GM12878 (cell line): Measurements from ENCODE around the gene CDC42BPB. TPM values are rescaled to one million over a fixed set of nuclear protein-coding genes. Genes with fewer than 3 reads are reported as not detected.
A peak's percentile ranks its signal among the peaks of the same experiment; 100 is the strongest.

Experiments
- ATAC-seq: fragments of 200-7000 bp; cut with Tn5 transposase; 3 replicates; pipeline ENCODE4 v1.9.1; 2020; ENCODE audit warnings: mild to moderate bottlenecking, moderate library complexity
- BruUV-seq: library from RNA; stranded (reverse); fragments of 400-500 nt; replicated peaks from 2 replicates; lab custom pipeline; 2021; lab: Mats Ljungman, UMichigan
- CTCF ChIA-PET: fragments of 300-600 bp; sonication (Branson Sonifier 250); formaldehyde crosslinking; extraction: SDS; loops from one replicate; lab custom pipeline; 2021; ENCODE audit warnings: inconsistent platforms; lab: Yijun Ruan, JAX
- POLR2A ChIA-PET: fragments of 350-600 bp; formaldehyde crosslinking; extraction: SDS; loops from one replicate; lab custom pipeline; 2021; ENCODE audit warnings: inconsistent platforms; lab: Charles Lee
- RAD21 ChIA-PET: fragments of 300-600 bp; sonication (Branson Sonifier 250); formaldehyde crosslinking; loops from one replicate; lab custom pipeline; 2023; ENCODE audit warnings: antibody characterized with exemption; ENCODE audit not compliant: unreplicated experiment; lab: Charles Lee
- SMC1A ChIA-PET: fragments of 300-600 bp; sonication (Branson Sonifier 250); formaldehyde crosslinking; loops from one replicate; lab custom pipeline; 2023; ENCODE audit not compliant: unreplicated experiment, uncharacterized antibody; lab: Charles Lee
- DNase-seq: peaks from one replicate; pipeline ENCODE4 v3.0.0-alpha.2; 2011; ENCODE audit warnings: low read depth, low spot score
- FAIRE-seq: peaks from 3 replicates; lab custom pipeline; 2011; peaks lifted over from hg19 to GRCh38; lab: Jason Lieb, UNC
- H2AFZ ChIP-seq: 2 replicates; pipeline ENCODE4 v1.6.0; 2011; ENCODE audit warnings: low read depth, low read length, control low read depth; ENCODE audit not compliant: control insufficient read depth
- H3K27ac ChIP-seq: 2 replicates; pipeline ENCODE4 v1.5.1; 2011; ENCODE audit warnings: control low read depth; ENCODE audit not compliant: control insufficient read depth, insufficient read depth
- H3K27me3 ChIP-seq, 2 experiments: replicated peaks in 1 of 2; 2 replicates each; pipeline versions ENCODE4 v1.6.0 to v1.6.1; 2011; ENCODE audit warnings: low read length in 1 of 2; ENCODE audit not compliant: control insufficient read depth in 2 of 2, insufficient read depth in 2 of 2
- H3K36me3 ChIP-seq, 2 experiments: 2 replicates each; pipeline ENCODE4 v1.5.1; 2011; ENCODE audit warnings: low read length in 1 of 2; ENCODE audit not compliant: control insufficient read depth in 2 of 2, insufficient read depth in 2 of 2
- H3K4me1 ChIP-seq: 2 replicates; pipeline ENCODE4 v1.6.1; 2011; ENCODE audit warnings: mild to moderate bottlenecking, low read length, moderate library complexity, mixed read lengths; ENCODE audit not compliant: control insufficient read depth, insufficient read depth
- H3K4me2 ChIP-seq: 2 replicates; pipeline ENCODE4 v1.6.0; 2011; ENCODE audit warnings: control low read depth; ENCODE audit not compliant: control insufficient read depth, insufficient read depth
- H3K4me3 ChIP-seq: fragments of 200-600 bp; sonication (generic); 2 replicates; pipeline ENCODE4 v1.5.1; 2016
- H3K79me2 ChIP-seq: 2 replicates; pipeline ENCODE4 v1.6.0; 2011; ENCODE audit warnings: low read length; ENCODE audit not compliant: control insufficient read depth, insufficient read depth
- H3K9ac ChIP-seq: 2 replicates; pipeline ENCODE4 v1.8.0; 2011; ENCODE audit warnings: low read length, control low read depth, mixed read lengths; ENCODE audit not compliant: control insufficient read depth, insufficient read depth
- H3K9me3 ChIP-seq: replicated peaks from 3 replicates; pipeline ENCODE4 v1.5.1; 2011; ENCODE audit warnings: mild to moderate bottlenecking, low read length; ENCODE audit not compliant: control insufficient read depth, insufficient read depth
- H4K20me1 ChIP-seq: 2 replicates; pipeline ENCODE4 v1.6.0; 2011; ENCODE audit not compliant: control insufficient read depth, insufficient read depth
- ASH2L ChIP-seq: fragments of 300-600, 200-600 bp; sonication (generic); IDR thresholded peaks from 2 replicates; pipeline ENCODE4 v1.6.1; 2017; ENCODE audit warnings: low read depth, mild to moderate bottlenecking, borderline replicate concordance
- BACH1 ChIP-seq: fragments of 450-650 bp; IDR thresholded peaks from 2 replicates; pipeline ENCODE4 v1.6.1; 2017; ENCODE audit warnings: mild to moderate bottlenecking, borderline replicate concordance
- BCL3 ChIP-seq: IDR thresholded peaks from 2 replicates; pipeline ENCODE4 v1.6.1; 2011; ENCODE audit warnings: borderline replicate concordance, low read depth, mild to moderate bottlenecking, moderate library complexity, low read length; ENCODE audit not compliant: insufficient read depth, poor library complexity, severe bottlenecking
- BMI1 ChIP-seq: fragments of 450-650 bp; IDR thresholded peaks from 2 replicates; pipeline ENCODE4 v1.6.1; 2016; ENCODE audit warnings: mild to moderate bottlenecking, moderate library complexity, borderline replicate concordance
- ETV6 ChIP-seq, 2 experiments: fragments of 450-650 bp in 1 of 2; IDR thresholded peaks in 1 of 2; conservative IDR thresholded peaks in 1 of 2; 2 replicates each; pipeline ENCODE4 v1.6.1; 2014; ENCODE audit warnings: antibody characterized with exemption in 1 of 2, borderline replicate concordance in 1 of 2, low read depth in 1 of 2, mild to moderate bottlenecking in 1 of 2, moderate library complexity in 1 of 2
- POLR2A ChIP-seq: IDR thresholded peaks from 2 replicates; pipeline ENCODE4 v1.6.1; 2011; ENCODE audit warnings: low read depth, mild to moderate bottlenecking, low read length
- POU2F2 ChIP-seq: IDR thresholded peaks from 3 replicates; pipeline ENCODE4 v1.6.1; 2011; ENCODE audit warnings: low read depth, mild to moderate bottlenecking, low read length, borderline replicate concordance
- TAF1 ChIP-seq: IDR thresholded peaks from 2 replicates; pipeline ENCODE4 v1.6.1; 2011; ENCODE audit warnings: mild to moderate bottlenecking, low read depth, low read length, borderline replicate concordance
- YY1 ChIP-seq: IDR thresholded peaks from 2 replicates; pipeline ENCODE4 v1.6.1; 2011; ENCODE audit warnings: low read depth, mild to moderate bottlenecking, low read length
- WGBS: methylation state at CpG from one replicate; pipeline ENCODE4 v1.1.6; 2016; ENCODE audit warnings: low lambda C conversion rate; ENCODE audit not compliant: insufficient replicate concordance, insufficient coverage; ENCODE audit errors: missing lambda C conversion rate; 5-methylcytosine and 5-hydroxymethylcytosine counted together
- in situ Hi-C: fragments of 300-500 bp; cut with MboI; formaldehyde crosslinking; loops from 9 replicates; pipeline ENCODE4 v1.14.3; 2018; ENCODE audit warnings: mixed read lengths
- intact Hi-C: fragments of 100-400 bp; cut with micrococcal nuclease; formaldehyde crosslinking; loops from one replicate; pipeline ENCODE4 v1.14.2; 2022; ENCODE audit not compliant: unreplicated experiment
- polyA plus RNA-seq, 11 experiments: library from polyadenylated mRNA; depleted of rRNA in 4 of 11; unstranded in 6 of 11; stranded (reverse) in 5 of 11; fragments of >200 nt; fragmentation: Nextera tagmentation in 4 of 11; fragmentation: Illumina TruSeq in 1 of 11; extraction: Ambion mirVana in 4 of 11; extraction: Trizol in 1 of 11; gene quantifications; 1 replicate in 1 of 11; 2 replicates in 10 of 11; pipeline versions ENCODE4 v1.2.1 to v1.2.3, GENCODE V29; 2011 to 2016; ENCODE audit warnings: inconsistent platforms in 2 of 11, missing spikeins in 2 of 11, low read depth in 1 of 11
- total RNA-seq, 4 experiments: library from RNA; depleted of rRNA in 3 of 4; stranded (reverse); fragments of >200 nt in 3 of 4; fragmentation: Illumina TruSeq in 1 of 4; extraction: Trizol in 1 of 4; gene quantifications; 2 replicates each; pipeline versions ENCODE4 v1.2.1 to v1.2.3, GENCODE V29; 2013 to 2021

The CDC42BPB gene
- total and polyA plus RNA-seq, 10 of the 15 experiments (the other 5 are each of a cell fraction or from before 2014, with no cell fraction given), result 0.42 to 22.1 (median 13.3) TPM

DNA sequence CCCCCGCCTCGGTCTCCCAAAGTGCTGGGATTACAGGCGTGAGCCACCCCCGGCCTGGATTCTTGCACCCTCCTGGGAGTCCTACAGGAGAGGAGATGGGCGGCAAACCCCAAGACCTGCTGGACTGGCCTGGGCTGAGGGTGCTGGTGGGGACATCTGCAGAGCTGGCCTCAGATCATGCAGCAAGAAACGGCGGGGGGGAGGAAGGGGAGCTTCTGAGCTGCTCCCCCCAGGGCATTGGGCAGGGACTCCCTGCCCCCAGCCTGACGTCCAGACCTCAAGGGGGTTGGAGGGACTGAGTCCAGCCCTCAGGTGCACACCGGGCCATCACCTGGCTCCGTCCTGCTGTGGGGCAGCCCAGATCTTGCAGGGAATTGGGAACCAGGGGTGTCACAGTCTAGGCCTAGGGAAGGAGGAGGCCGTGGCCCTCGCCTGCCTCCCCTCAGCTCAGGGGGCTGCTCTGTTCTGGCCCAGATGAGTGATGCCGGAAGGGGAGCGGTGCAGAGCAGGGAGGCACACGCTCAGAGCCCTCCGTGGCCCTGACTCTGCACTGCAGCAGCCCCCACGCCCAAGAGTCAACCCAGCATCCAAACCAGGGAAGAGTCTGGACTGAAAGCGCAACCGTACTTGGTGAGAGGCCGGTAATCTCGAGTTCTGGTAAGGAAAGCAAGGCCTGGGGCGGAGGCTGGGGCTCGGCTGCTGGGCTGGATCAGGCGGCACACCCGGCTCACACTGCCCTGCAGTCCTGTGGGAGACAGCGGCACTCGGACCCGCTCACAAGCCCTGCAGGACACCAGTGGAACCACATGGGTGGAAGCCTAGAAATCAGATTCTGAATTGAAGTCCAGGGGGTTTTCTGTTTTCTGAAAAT, 143.8 kb downstream of the CDC42BPB start:
- Histone ChIP-seq H3K9ac (no peak overlapping the region), H3K79me2 (no peaks in the 10 kb centered on the region), H4K20me1 (no peaks in the 10 kb centered on the region), H3K27me3 (no peaks in the 10 kb centered on the region), H3K9me3 (no peaks in the 10 kb centered on the region), H3K27ac (no peak overlapping the region), H2AFZ (no peak overlapping the region), H3K4me3 (no peak overlapping the region), H3K4me1 (peaks cover 22% of the 10 kb centered on the region), H3K4me2 (no peak overlapping the region), H3K36me3 (peaks cover 3% of the 10 kb centered on the region in 2 experiments; a peak in 3 of 4 replicates)
- ChIA-PET CTCF (interaction anchor here (1.2 to 1.3 kb wide), 3 partner anchors 11 to 220 kb away, joined by 3 to 5 read pairs (median 4); no protein-coding TSS in a partner anchor), SMC1A (interaction anchor here (1.2 kb wide), 1 partner anchor 219 kb away, joined by 7 read pairs; no protein-coding TSS in a partner anchor), RAD21 (interaction anchor here (0.8 to 1.0 kb wide), 2 partner anchors 139 to 219 kb away, joined by 3 to 6 read pairs; no protein-coding TSS in a partner anchor), POLR2A (interaction anchor here (0.6 to 0.9 kb wide), 2 partner anchors 14 to 113 kb away, joined by 3 read pairs; no protein-coding TSS in a partner anchor)
- intact Hi-C loops (loop anchor here (10.0 kb wide), 2 partner anchors 319 to 389 kb away; partner anchors contain the start of gene RCOR1), in situ Hi-C loops (loop anchor here (5.0 kb wide), 1 partner anchor 216 kb away; no protein-coding TSS in a partner anchor)
- no peak for DNase-seq
- ATAC-seq, result no peak
- no peak for FAIRE-seq
- TF ChIP-seq POU2F2, result 0 out of 3 replicates have a peak, but pooled peaks have one; percentile 4
- TF ChIP-seq BACH1, result 0 out of 2 replicates have a peak, but pooled peaks have one; percentile 51
- TF ChIP-seq BCL3, result peak; percentile 11
- peak; percentile 70 for TF ChIP-seq POLR2A
- TF ChIP-seq BMI1, result no peak
- TF ChIP-seq YY1, result no peak
- TF ChIP-seq ETV6 (conservative IDR thresholded peaks at IDR 0.05 in 1 of 2, IDR thresholded peaks at IDR 0.05 in 1 of 2; ENCODE audit: borderline replicate concordance in 1 of 2, low read depth in 1 of 2), result no peak
- TF ChIP-seq ASH2L, result no peak
- TF ChIP-seq TAF1, result no peak
- BruUV-seq, result no TSS peak
- WGBS, result 86% methylated on average over 27 of the region's 28 CpGs
